ENCODE measurements around the gene EIF4E.
"Not testable (repeated sequence)": the region's sequence is repeated elsewhere in the genome, so short reads cannot be mapped to it uniquely, and the experiment has no call there.

EIF4E gene

GRCh38 chr4:98932539-98932938 is 3.6 kb upstream of the EIF4E start:
- DNase-seq (ENCODE audit: low read depth in 2 of 2) = no peak

- DNase-seq (ENCODE audit: low read depth in 2 of 2) = no peak
These were observed 1.5 kb upstream of the EIF4E start for GRCh38 chr4:98930311-98930865.

- DNase-seq (ENCODE audit: low read depth in 2 of 2) = peak; percentile 22 to 25
These were observed 671 bp upstream of the EIF4E start for GRCh38 chr4:98929341-98930267.

- peak; percentile 36 to 38 for DNase-seq (ENCODE audit: low read depth in 2 of 2)
These were observed 815 bp downstream of the EIF4E start for GRCh38 chr4:98928131-98928504.

GRCh38 chr4:98926257-98926656 is 2.7 kb downstream of the EIF4E start:
- DNase-seq (ENCODE audit: low read depth in 2 of 2) = not testable (repeated sequence)

GRCh38 chr4:98921292-98921691 is 7.6 kb downstream of the EIF4E start:
- no peak for DNase-seq (ENCODE audit: low read depth in 2 of 2)

GRCh38 chr4:98919996-98920395 is 8.9 kb downstream of the EIF4E start:
- no peak for DNase-seq (ENCODE audit: low read depth in 2 of 2)

- not testable (repeated sequence) for DNase-seq (ENCODE audit: low read depth in 2 of 2)
These were observed 18.2 kb downstream of the EIF4E start for GRCh38 chr4:98910728-98911127.

GRCh38 chr4:98909646-98910401 is 19.1 kb downstream of the EIF4E start:
- DNase-seq (ENCODE audit: low read depth in 2 of 2) = no peak

GRCh38 chr4:98908703-98909262 is 20.1 kb downstream of the EIF4E start:
- DNase-seq (ENCODE audit: low read depth in 2 of 2) = no peak

- DNase-seq (ENCODE audit: low read depth in 2 of 2) = no peak
These were observed 20.8 kb downstream of the EIF4E start for GRCh38 chr4:98908182-98908581.

- no peak for DNase-seq (ENCODE audit: low read depth in 2 of 2)
These were observed 23.1 kb downstream of the EIF4E start for GRCh38 chr4:98905839-98906238.

GRCh38 chr4:98905297-98905696 is 23.6 kb downstream of the EIF4E start:
- no peak for DNase-seq (ENCODE audit: low read depth in 2 of 2)

GRCh38 chr4:98903963-98904362 is 25.0 kb downstream of the EIF4E start:
- DNase-seq (ENCODE audit: low read depth in 2 of 2) = no peak

GRCh38 chr4:98903561-98903960 is 25.4 kb downstream of the EIF4E start:
- no peak for DNase-seq (ENCODE audit: low read depth in 2 of 2)

GRCh38 chr4:98899277-98899676 is 29.7 kb downstream of the EIF4E start:
- DNase-seq (ENCODE audit: low read depth in 2 of 2) = no peak

- DNase-seq (ENCODE audit: low read depth in 2 of 2) = no peak
These were observed 37.2 kb downstream of the EIF4E start for GRCh38 chr4:98891478-98892337.

GRCh38 chr4:98890702-98891455 is 38.1 kb downstream of the EIF4E start:
- no peak for DNase-seq (ENCODE audit: low read depth in 2 of 2)

- no peak for DNase-seq (ENCODE audit: low read depth in 2 of 2)
These were observed 41.8 kb downstream of the EIF4E start for GRCh38 chr4:98887145-98887544.

- DNase-seq (ENCODE audit: low read depth in 2 of 2) = not testable (repeated sequence)
These were observed 42.6 kb downstream of the EIF4E start for GRCh38 chr4:98886382-98886781.
